ENCODE data around the gene GMDS.

GMDS gene

DNA sequence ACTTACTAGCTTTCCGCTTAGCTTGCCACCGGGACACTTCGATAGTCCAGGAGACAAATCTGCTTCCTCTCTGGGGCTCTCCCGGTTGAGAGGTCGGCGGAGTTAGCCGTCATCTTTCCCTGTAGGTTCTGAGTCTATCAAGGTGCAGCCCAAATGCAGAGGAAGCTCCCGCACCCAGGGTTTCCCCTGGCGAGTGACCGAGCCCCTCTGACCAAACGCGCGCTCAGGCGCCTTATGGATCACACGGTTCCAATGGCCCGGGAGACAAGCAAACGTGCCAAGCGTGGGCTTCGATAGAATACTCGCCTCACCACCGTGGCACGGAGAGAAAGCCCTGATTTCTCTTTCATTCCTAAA, 651.5 kb downstream of the GMDS start:
- Histone ChIP-seq H3K27ac (ENCODE audit: low read length) (no peak overlapping the region), H3K9ac (ENCODE audit: low read length) (no peak overlapping the region), H3K79me2 (ENCODE audit: low read length) (no peaks in the 10 kb centered on the region), H3K4me3 (ENCODE audit: low read length) (no peak overlapping the region), H2AFZ (ENCODE audit: low read depth, low read length) (no peak overlapping the region), H3K9me3 (ENCODE audit: insufficient read depth, low read length) (no peaks in the 10 kb centered on the region), H3K36me3 (replicated peaks; ENCODE audit: low read depth, low read length) (no peaks in the 10 kb centered on the region), H4K20me1 (ENCODE audit: insufficient read depth, low read length) (no peaks in the 10 kb centered on the region), H3K4me2 (ENCODE audit: low read length) (no peak overlapping the region), H3K4me1 (ENCODE audit: low read length) (0 out of 2 replicates have a peak, but pooled peaks cover 6% of the 10 kb centered on the region), H3K27me3 (ENCODE audit: low read depth, low read length) (no peaks in the 10 kb centered on the region)
- TF ChIP-seq, protein P1, sequence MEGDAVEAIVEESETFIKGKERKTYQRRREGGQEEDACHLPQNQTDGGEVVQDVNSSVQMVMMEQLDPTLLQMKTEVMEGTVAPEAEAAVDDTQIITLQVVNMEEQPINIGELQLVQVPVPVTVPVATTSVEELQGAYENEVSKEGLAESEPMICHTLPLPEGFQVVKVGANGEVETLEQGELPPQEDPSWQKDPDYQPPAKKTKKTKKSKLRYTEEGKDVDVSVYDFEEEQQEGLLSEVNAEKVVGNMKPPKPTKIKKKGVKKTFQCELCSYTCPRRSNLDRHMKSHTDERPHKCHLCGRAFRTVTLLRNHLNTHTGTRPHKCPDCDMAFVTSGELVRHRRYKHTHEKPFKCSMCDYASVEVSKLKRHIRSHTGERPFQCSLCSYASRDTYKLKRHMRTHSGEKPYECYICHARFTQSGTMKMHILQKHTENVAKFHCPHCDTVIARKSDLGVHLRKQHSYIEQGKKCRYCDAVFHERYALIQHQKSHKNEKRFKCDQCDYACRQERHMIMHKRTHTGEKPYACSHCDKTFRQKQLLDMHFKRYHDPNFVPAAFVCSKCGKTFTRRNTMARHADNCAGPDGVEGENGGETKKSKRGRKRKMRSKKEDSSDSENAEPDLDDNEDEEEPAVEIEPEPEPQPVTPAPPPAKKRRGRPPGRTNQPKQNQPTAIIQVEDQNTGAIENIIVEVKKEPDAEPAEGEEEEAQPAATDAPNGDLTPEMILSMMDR (IDR thresholded peaks at IDR 0.05; ENCODE audit: low read depth, low read length) = no peak
- TF ChIP-seq EZH2phosphoT487 (IDR thresholded peaks at IDR 0.05; ENCODE audit: low read depth) = no peak

DNA sequence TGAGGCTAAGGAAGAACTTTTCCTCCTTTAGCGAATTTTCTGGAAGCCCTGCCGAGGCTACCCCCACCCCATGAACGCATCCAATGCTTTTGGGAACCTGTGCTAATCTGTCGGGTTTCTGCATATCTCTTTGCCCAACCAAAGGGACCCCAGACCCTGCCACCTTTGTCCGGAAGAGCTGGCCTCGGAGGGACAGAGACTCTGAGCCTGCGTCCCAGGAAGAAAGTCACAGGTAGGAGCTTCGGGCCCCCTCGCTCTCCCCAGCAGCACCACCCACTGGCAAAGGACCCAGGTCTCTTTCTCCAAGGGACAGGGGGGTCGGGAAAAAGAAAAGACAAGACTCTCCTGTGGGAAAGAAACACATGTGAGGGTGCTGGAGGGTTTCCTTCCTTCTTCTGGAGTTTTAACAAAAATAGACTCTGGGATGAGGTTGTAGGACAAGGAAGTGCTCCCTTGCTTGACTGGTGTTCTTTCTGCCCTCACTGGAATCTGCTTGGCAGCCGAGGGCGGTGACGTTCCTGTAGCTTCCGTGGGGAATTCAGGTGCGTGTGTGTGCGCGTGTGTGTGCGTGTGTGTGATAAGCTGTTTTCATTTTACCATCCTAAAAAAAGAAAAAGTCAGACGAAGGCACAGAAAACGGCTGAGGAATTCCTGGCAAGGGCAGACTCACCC, 652.0 kb downstream of the GMDS start:
- Histone ChIP-seq H3K27me3 (ENCODE audit: low read depth, low read length) (no peaks in the 10 kb centered on the region), H3K4me1 (ENCODE audit: low read length) (0 out of 2 replicates have a peak, but pooled peaks cover 6% of the 10 kb centered on the region), H3K27ac (ENCODE audit: low read length) (no peak overlapping the region), H3K4me3 (ENCODE audit: low read length) (no peak overlapping the region), H3K36me3 (replicated peaks; ENCODE audit: low read depth, low read length) (no peaks in the 10 kb centered on the region), H4K20me1 (ENCODE audit: insufficient read depth, low read length) (no peaks in the 10 kb centered on the region), H3K9ac (ENCODE audit: low read length) (no peak overlapping the region), H3K79me2 (ENCODE audit: low read length) (no peaks in the 10 kb centered on the region), H3K4me2 (ENCODE audit: low read length) (no peak overlapping the region), H2AFZ (ENCODE audit: low read depth, low read length) (no peak overlapping the region), H3K9me3 (ENCODE audit: insufficient read depth, low read length) (no peaks in the 10 kb centered on the region)
- no peak for TF ChIP-seq EZH2phosphoT487 (IDR thresholded peaks at IDR 0.05; ENCODE audit: low read depth)
- TF ChIP-seq, protein P1 (IDR thresholded peaks at IDR 0.05; ENCODE audit: low read depth, low read length) = no peak

GRCh38 chr6:1592852-1593251, 652.6 kb downstream of the GMDS start:
- H3K36me3 ChIP-seq (replicated peaks; ENCODE audit: low read depth, low read length) = no peaks in the 10 kb centered on the region
- no peaks in the 10 kb centered on the region for H4K20me1 ChIP-seq (ENCODE audit: insufficient read depth, low read length)
- no peaks in the 10 kb centered on the region for H3K79me2 ChIP-seq (ENCODE audit: low read length)
- no peaks in the 10 kb centered on the region for H3K9me3 ChIP-seq (ENCODE audit: insufficient read depth, low read length)
- H3K4me3 ChIP-seq (ENCODE audit: low read length) = no peak overlapping the region
- H3K4me2 ChIP-seq (ENCODE audit: low read length) = no peak overlapping the region
- H3K27me3 ChIP-seq (ENCODE audit: low read depth, low read length) = no peaks in the 10 kb centered on the region
- H2AFZ ChIP-seq (ENCODE audit: low read depth, low read length) = no peak overlapping the region
- H3K27ac ChIP-seq (ENCODE audit: low read length) = no peak overlapping the region
- H3K4me1 ChIP-seq (ENCODE audit: low read length) = 0 out of 2 replicates have a peak, but pooled peaks cover 6% of the 10 kb centered on the region
- no peak overlapping the region for H3K9ac ChIP-seq (ENCODE audit: low read length)
- no peak for TF ChIP-seq EZH2phosphoT487 (IDR thresholded peaks at IDR 0.05; ENCODE audit: low read depth)
- TF ChIP-seq, protein P1 (IDR thresholded peaks at IDR 0.05; ENCODE audit: low read depth, low read length) = no peak

DNA sequence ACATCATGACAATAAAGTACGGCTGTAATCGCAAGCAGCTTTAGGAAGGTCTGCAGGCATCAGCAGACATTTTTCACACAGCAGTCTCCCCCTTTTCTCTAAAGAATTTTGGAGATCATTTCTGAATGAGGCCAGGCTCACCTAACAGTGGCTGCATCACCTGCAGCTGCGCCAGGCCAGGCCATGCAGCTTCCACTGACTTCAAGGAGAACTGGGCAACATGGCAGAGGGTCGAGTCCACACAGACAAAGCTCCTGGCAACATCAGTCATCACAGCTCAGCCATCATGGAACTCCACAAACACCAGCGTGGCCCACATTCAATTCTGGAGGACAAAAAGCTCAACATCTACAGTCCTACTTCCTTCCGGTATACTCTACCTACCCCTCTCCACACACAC, 653.5 kb downstream of the GMDS start:
- Histone ChIP-seq H3K36me3 (replicated peaks; ENCODE audit: low read depth, low read length) (no peaks in the 10 kb centered on the region), H2AFZ (ENCODE audit: low read depth, low read length) (no peak overlapping the region), H3K27ac (ENCODE audit: low read length) (no peak overlapping the region), H3K4me2 (ENCODE audit: low read length) (no peak overlapping the region), H3K27me3 (ENCODE audit: low read depth, low read length) (no peaks in the 10 kb centered on the region), H3K4me3 (ENCODE audit: low read length) (no peak overlapping the region), H3K4me1 (ENCODE audit: low read length) (0 out of 2 replicates have a peak, but pooled peaks cover 5% of the 10 kb centered on the region), H3K9me3 (ENCODE audit: insufficient read depth, low read length) (no peaks in the 10 kb centered on the region), H3K9ac (ENCODE audit: low read length) (no peak overlapping the region), H4K20me1 (ENCODE audit: insufficient read depth, low read length) (no peaks in the 10 kb centered on the region), H3K79me2 (ENCODE audit: low read length) (no peaks in the 10 kb centered on the region)
- no peak for TF ChIP-seq EZH2phosphoT487 (IDR thresholded peaks at IDR 0.05; ENCODE audit: low read depth)
- TF ChIP-seq, protein P1 (IDR thresholded peaks at IDR 0.05; ENCODE audit: low read depth, low read length) = no peak

Measured in OCI-LY3 (cell line).